Testis (tissue), 2 donors: ENCODE measurements around the gene CAPN7.

Experiments
- CTCF ChIP-seq, 3 experiments: fragments of 450-650 bp in 2 of 3; fragments of 200-600 bp in 1 of 3; sonication (generic) in 1 of 3; IDR thresholded peaks; one replicate each; pipeline ENCODE4 v1.5.1; 2016 to 2019; ENCODE audit warnings: antibody characterized with exemption in 3 of 3, mild to moderate bottlenecking in 2 of 3, moderate library complexity in 1 of 3
- POLR2A ChIP-seq: fragments of 450-650 bp; IDR thresholded peaks from one replicate; pipeline ENCODE4 v1.6.1; 2017; ENCODE audit warnings: antibody characterized with exemption, mild to moderate bottlenecking, moderate library complexity

GRCh38 chr3:15243822-15244482 is 37.9 kb downstream of the CAPN7 start:
- no peak for TF ChIP-seq POLR2A
- no peak for TF ChIP-seq CTCF (IDR thresholded peaks at IDR 0.05)
